Fibroblast of pulmonary artery (primary cell): ENCODE results near the gene CYSLTR2.

Source experiments
- DNase-seq: peaks from one replicate; pipeline ENCODE4 v3.0.0-alpha.2; 2010; ENCODE audit warnings: low read depth
- H3K4me3 ChIP-seq: replicated peaks from 2 replicates; pipeline ENCODE4 v1.5.1; 2011; ENCODE audit warnings: low read depth, mild to moderate bottlenecking, control low read depth, low read length, moderate library complexity
- CTCF ChIP-seq: IDR thresholded peaks from 2 replicates; pipeline ENCODE4 v1.5.1; 2011; ENCODE audit warnings: mild to moderate bottlenecking, control low read depth, low read length, inconsistent platforms; ENCODE audit errors: missing control alignments

CYSLTR2 gene

GRCh38 chr13:48653472-48653939, at the start of gene CYSLTR2:
TSS of gene CYSLTR2 (plus strand) at chr13:48653929. CDS start at chr13:48706818, 52,889 bp downstream.
- TF ChIP-seq CTCF, result no peak
- no peak within 1 kb of the TSS for H3K4me3 ChIP-seq

GRCh38 chr13:48615049-48615448, 38.7 kb upstream of the CYSLTR2 start:
- DNase-seq, result peak; percentile 16
- H3K4me3 ChIP-seq, result no peak overlapping the region
- TF ChIP-seq CTCF, result no peak

More at GRCh38 chr13:48653472-48653939, at the start of gene CYSLTR2:
- DNase-seq, result peak; percentile 61

GRCh38 chr13:48618937-48619336, 34.8 kb upstream of the CYSLTR2 start:
- TF ChIP-seq CTCF, result no peak
- DNase-seq, result no peak
- no peak overlapping the region for H3K4me3 ChIP-seq

GRCh38 chr13:48621056-48621455, 32.7 kb upstream of the CYSLTR2 start:
- no peak overlapping the region for H3K4me3 ChIP-seq
- no peak for TF ChIP-seq CTCF
- DNase-seq, result no peak

- no peak for DNase-seq
- H3K4me3 ChIP-seq, result no peak overlapping the region
- TF ChIP-seq CTCF, result no peak
Measured at GRCh38 chr13:48624016-48624415, 29.7 kb upstream of the CYSLTR2 start.

- DNase-seq, result peak; percentile 75
- H3K4me3 ChIP-seq, result no peak overlapping the region
- TF ChIP-seq CTCF, result no peak
Measured at GRCh38 chr13:48624858-48625257, 28.9 kb upstream of the CYSLTR2 start.

GRCh38 chr13:48625413-48626076, 28.2 kb upstream of the CYSLTR2 start:
- no peak for DNase-seq
- no peak for TF ChIP-seq CTCF
- no peak overlapping the region for H3K4me3 ChIP-seq
